Left hindlimb (tissue), 1 donor: Measurements from ENCODE around the gene SLC22A17.

ENCODE experiments used
- DNase-seq: peaks from one replicate; pipeline ENCODE4 v3.0.0-alpha.2; 2018

SLC22A17 gene

DNA sequence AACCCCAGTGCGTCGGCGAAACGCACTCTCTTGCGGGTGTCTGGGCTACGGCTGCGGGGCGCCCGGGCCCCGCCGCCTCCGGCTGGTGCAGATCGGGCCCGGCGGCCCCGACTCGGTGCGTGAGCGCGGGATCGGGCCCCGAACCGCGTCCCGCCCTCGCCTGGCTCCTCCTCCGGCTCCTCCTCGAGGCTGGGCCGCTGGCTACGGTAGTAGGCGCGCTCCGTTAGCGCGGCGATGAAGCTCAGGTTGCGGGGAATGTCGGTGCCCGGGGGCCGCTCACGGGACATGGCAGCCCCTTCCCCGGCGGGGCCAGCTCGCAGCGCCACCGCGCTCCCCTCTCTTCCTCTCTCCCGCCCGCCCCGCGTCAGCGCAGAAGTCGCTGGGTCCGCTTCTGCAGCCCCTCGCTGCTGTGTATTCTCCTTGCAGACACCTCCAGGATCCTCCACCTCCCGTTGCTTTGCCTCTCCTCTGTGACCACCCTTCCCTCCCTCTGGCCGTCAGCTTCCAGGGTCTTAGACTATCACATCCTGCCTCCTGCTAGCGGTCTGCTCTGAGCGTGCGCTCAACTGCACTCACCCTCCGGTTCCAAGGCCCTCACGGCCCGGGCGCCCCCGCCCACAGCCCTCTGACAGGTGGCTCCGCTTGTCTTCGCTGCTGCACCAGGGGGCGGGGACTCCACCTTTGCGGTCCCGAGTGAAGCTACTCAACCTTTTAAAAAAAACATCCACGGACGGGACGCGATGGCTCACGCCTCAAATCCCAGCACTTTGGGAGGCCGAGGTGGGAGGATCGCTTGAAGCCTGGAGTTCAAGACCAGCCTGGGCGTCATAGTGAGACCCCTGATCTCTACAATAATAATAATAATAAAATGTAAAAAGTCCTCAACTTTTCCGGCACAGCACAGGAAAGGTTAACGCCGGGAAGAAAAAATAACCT, 50.1 kb downstream of the SLC22A17 start, which contains the start of gene PPP1R3E:
TSS of gene PPP1R3E (minus strand) at position 570 of the 936 bp plus-strand sequence. CDS start at position 287, 283 bp downstream.
- peak; percentile 73 for DNase-seq

DNA sequence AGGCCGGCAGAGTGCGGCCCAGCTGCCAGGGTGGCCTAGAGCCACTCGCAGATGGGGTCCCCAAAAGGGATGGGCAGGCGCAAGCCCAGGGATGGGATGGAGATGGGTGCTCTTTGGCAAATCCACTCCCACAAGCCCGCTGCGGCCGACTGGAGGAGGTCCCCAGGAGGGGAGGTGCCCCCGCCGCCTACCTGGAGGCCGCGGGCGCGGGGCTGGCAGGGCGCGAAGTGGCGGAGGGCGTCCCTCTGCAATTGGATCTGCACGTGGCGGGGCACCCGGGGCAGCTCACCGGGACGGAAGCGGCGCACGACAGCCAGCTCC, 50.8 kb downstream of the SLC22A17 start:
- no peak for DNase-seq

- peak; percentile 99 for DNase-seq
These were observed 51.3 kb downstream of the SLC22A17 start for GRCh38 chr14:23301288-23301968.

- DNase-seq, result no peak
These were observed 51.9 kb downstream of the SLC22A17 start for GRCh38 chr14:23300687-23301223.

- DNase-seq, result no peak
These were observed 52.6 kb downstream of the SLC22A17 start for GRCh38 chr14:23299986-23300686.

GRCh38 chr14:23299211-23299957, 53.3 kb downstream of the SLC22A17 start:
- no peak for DNase-seq

DNA sequence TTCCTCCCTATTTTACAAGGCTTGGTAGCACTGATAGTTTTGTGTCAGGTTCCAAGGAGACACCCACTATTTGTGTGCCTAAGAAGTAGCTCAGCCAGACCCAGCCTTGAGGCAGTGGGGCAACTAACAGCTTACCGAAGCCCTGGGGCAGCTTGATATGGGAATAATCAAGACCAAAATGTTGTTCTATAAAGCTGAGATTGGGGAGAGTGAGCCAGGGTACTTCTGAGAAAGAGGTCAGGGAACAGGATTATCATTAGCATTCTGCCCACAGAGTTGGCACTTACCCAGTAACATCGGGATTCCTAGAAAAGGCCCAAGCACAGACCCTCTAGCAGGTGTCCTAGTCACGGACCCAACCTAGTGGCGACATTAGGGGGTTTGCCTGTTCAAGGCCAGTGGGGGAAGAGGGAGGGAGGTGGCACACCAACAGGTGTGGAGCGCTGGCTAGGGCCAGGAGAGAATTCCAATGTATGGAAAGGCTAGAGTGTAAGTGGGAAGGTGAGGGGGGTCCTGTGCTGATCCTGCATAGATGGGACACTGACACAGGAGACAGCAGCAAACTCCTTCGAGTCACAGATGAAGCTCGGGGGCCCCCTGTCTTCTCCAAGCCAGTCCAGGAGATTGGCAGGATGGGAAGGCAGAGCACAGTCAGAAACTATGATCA, 54.9 kb downstream of the SLC22A17 start:
- DNase-seq, result no peak

DNA sequence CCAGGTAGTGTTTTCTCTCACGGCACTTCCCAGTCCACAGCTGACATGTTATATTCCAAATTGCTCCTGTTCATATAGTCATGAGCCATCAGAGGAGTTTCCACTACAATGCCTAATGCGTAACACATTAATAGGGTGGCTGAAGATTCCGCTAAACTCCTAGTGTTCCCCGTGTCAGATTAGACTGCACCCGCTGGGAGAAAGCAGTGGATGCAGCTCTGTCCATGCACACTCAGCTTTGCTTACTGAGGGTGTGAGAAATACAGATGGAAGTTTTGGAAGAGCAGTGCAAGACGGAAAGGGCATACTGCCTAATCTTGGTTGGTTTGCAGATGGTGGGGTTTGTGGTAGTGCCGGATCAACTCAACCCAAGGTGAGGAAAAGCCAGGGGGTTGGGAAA, 55.6 kb downstream of the SLC22A17 start:
- DNase-seq, result no peak
